K562 (cell line): ENCODE data around the gene ZC3H7B. TPM values are rescaled to one million over a fixed set of nuclear protein-coding genes. Genes with fewer than 3 reads are reported as not detected.

Experiments
- CUX1 ChIP-seq: fragments of 200-800 bp; sonication (Bioruptor generic); IDR thresholded peaks from 2 replicates; pipeline ENCODE4 v1.6.1; 2016; ENCODE audit warnings: missing genetic modification characterization, missing compliant biosample characterization
- TSHZ1 ChIP-seq: fragments of 250-450 bp; sonication (Bioruptor Pico); IDR thresholded peaks from 2 replicates; pipeline ENCODE4 v1.4.0; 2020; ENCODE audit warnings: mild to moderate bottlenecking, moderate library complexity
- polyA plus RNA-seq, 8 experiments: library from polyadenylated mRNA; depleted of rRNA in 4 of 8; stranded (reverse) in 5 of 8; unstranded in 3 of 8; fragments of >200 nt; fragmentation: Nextera tagmentation in 2 of 8; fragmentation: Illumina TruSeq in 1 of 8; extraction: Ambion mirVana in 2 of 8; extraction: Trizol in 1 of 8; gene quantifications; 2 replicates each; pipeline versions ENCODE4 v1.2.1 to v1.2.3, GENCODE V29; 2011 to 2014; ENCODE audit warnings: inconsistent platforms in 1 of 8, missing spikeins in 1 of 8
- total RNA-seq, 7 experiments: library from RNA; depleted of rRNA in 6 of 7; stranded (reverse); fragments of >200 nt in 6 of 7; fragmentation: Illumina TruSeq in 2 of 7; extraction: Trizol in 2 of 7; gene quantifications; 2 replicates each; pipeline versions ENCODE4 v1.2.1 to v1.2.3, GENCODE V29; 2011 to 2021; ENCODE audit warnings: low replicate concordance in 1 of 7

Gene ZC3H7B
- total and polyA plus RNA-seq, 9 of the 15 experiments (the other 6 are each of a cell fraction or from before 2014, with no cell fraction given), result 0.07 to 49.8 (median 26.8) TPM

GRCh38 chr22:41377846-41378245 is 76.5 kb downstream of the ZC3H7B start (continued):
- TF ChIP-seq CUX1 (CRISPR knock-in tag) (no peak), TSHZ1 (CRISPR knock-in tag) (no peak)
